HG02970 (cell line): ENCODE results near the gene KCNJ11.
"Not testable (repeated sequence)": the region's sequence is repeated elsewhere in the genome, so short reads cannot be mapped to it uniquely, and the experiment has no call there.

Experiments used
- ATAC-seq: cut with Tn5 transposase; IDR thresholded peaks from one replicate; pipeline ENCODE4 v1.9.1; 2021; ENCODE audit warnings: mild to moderate bottlenecking, moderate library complexity, moderate number of reproducible peaks; ENCODE audit not compliant: unreplicated experiment, low FRiP score

The KCNJ11 gene

DNA sequence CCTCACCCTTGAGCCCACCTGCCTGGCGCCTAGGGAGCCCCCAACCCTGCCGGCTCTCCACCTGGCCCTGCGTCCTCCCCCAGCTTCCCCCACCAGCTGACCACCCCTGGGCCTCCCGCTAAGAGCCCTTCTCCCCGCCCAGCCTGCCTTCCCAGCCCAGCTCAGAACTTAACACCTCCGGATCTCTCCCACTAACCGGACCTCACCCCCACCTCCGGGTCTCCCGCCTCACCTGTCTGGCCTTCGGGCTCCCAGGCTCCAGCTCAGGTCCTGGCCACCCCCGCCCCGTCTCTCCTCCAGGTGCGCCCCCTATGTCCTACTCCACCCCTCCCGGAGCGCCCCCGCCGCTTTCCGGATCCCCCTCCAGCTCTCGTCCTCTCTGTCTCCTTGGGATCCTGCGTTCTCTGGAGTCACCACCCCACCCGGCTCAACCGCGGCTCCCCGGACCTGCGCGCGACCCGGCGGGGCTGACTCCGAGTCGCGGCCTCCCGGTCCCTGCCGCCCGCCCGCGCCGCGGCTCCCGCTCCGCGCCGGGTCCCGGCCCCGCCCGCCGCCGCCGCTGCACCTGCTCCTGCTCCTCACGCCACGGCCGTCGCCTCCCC lies at the start of gene KCNJ11:
Gene KCNJ11, minus strand, starts transcription at position 51 of the 602 bp plus-strand sequence. CDS start 568 bp downstream, outside the sequence.
- ATAC-seq, result peak; percentile 31

DNA sequence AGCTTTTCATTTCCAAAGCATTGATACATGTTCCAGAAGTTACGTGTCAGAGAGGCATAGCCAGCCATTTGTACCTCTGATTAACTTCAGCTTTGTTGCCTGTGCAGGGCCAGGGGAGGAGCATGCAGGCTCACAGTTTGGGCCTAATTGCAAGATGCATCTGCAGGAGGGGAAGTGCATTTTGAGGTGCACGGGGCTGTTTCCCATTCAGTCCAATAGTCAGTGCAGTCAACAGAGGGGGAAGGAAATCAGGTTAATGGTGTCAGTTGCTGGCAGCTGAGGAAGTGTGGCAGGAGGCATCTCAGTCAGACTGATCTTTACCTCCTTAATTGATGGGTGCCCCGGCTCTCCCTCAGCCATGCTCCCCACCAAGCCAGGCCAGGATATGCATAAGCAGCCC lies 48.9 kb upstream of the KCNJ11 start:
- ATAC-seq, result no peak

DNA sequence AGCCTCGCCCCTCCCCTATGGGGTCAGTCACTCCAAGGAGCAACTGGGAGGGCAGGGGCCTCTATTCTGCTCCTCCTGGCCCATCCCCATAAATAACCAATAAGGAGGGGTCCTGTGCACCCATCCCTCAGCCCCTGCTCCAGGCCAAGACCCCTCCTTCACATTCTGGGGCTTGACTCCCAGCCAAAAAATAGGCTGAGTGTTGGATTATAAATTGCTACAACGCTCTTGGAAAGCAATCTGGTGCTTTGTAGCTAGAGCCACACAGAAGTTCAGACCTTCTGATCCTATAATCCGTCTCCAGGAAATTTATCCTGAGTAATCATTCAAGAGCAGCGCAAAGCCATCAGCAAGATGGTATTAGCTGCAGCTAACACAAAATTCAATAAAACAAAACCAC lies 45.6 kb upstream of the KCNJ11 start:
- ATAC-seq, result no peak

DNA sequence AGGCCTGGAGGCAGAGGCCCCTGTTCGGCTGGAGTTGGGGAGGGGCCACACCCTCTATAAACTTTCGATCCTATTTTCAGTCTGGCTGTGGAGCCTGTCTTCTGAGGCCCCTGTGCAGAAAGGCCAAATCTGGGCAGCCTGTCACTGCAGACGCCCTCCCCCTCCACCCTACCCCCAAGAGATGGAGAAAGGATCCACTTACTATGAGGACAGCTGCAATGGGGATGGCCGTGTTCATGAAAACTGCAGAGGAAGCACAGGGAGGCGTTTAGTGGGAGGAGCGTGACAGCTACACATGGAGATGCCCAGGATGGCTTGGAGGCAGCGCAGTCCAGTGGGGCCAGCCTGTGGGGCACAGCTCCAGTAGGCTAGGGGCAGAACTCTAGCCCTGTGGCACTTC lies 43.5 kb upstream of the KCNJ11 start:
- no peak for ATAC-seq

DNA sequence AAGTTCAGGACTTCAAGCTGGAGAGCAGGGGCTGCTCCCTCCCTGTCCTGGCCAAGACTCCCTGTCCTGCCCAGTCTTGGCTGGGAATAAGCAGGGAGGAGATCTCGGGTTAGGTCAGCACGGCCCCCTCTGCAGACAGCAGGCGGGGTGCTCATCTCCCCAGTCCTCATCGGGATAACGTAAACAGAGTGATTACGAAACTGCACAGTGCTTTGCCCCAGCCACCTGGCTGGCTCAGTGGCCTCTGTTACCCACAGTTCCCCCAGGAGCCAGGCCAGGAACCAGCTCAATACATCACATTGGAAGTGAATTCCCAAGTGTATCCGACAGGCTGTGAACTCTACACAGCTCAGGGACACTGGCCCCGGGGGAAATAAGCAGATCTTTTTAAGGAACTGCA lies 42.7 kb upstream of the KCNJ11 start:
- ATAC-seq, result no peak

DNA sequence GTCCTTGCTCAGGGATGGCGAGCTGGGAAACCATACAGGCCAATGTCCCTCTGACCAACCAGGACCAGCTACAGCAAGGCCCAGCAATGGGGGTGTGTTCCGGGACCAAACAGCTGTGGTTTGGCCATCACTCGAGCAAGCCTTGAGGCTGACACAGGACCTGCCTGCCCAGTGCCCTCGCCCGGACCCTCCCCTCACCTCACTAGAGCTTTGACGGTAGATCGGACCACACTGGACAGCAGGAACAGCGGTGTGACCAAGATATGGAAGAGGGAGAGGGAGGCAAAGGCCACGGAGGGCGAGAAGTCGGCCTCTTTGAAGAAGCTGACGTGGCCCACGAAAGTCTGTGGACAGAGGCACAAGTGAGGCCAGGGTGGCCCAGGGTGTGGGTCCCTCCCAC lies 42.2 kb upstream of the KCNJ11 start:
- ATAC-seq, result no peak

DNA sequence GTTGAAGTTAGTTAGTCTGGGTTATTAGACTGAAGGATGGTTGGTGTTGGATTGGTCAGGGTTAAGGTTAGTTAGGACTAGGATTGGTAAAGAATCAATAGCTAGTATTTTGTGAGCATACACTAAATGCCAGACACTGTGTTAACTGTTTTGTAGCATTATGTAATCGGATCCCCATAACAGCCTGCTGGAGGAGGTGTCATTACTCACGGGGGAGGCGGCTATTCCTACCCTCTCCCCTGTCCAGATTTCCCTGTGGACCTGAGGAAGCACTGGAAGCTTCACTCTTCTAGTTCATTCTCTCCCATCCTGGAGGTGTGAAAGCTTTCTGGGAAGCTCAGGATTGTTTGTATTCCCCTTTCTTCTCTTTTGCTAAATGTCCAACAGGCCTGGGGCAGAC lies 40.5 kb upstream of the KCNJ11 start:
- ATAC-seq, result no peak

DNA sequence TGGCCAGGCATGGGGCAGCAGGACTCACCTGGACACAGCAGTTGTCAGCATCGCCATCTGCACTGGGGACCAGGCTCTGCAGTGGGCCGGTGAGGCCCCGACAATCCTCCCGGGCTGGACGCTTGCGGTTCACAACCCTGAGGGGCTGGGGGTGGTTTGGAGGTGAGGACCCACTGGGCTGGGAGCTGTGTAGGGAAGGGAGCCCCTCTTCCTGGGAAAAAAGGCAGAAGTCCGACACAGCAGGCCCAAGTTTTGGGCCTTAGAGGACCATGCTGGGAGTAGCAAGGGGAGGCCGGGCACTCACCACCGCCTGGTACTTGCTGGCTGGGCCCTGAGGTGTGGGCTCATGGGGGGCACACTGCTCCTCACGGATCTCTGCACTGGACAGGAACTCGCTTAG lies 39.8 kb upstream of the KCNJ11 start:
- no peak for ATAC-seq

DNA sequence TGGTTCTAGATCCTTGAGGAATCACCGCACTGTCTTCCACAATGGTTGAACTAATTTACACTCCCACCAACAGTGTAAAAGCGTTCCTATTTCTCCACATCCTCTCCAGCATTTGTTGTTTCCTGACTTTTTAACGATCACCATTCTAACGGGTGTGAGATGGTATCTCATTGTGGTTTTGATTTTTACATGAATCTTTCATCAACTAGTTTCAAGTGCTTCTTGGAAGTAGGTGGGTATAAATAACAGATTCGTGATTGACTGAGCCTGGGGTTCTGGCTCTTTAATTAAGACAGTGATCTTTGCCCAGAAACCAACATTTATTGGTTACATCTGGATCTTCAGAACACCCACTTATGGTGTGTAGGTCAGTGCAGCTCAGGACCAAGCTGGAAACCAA lies 37.8 kb upstream of the KCNJ11 start:
- not testable (repeated sequence) for ATAC-seq

DNA sequence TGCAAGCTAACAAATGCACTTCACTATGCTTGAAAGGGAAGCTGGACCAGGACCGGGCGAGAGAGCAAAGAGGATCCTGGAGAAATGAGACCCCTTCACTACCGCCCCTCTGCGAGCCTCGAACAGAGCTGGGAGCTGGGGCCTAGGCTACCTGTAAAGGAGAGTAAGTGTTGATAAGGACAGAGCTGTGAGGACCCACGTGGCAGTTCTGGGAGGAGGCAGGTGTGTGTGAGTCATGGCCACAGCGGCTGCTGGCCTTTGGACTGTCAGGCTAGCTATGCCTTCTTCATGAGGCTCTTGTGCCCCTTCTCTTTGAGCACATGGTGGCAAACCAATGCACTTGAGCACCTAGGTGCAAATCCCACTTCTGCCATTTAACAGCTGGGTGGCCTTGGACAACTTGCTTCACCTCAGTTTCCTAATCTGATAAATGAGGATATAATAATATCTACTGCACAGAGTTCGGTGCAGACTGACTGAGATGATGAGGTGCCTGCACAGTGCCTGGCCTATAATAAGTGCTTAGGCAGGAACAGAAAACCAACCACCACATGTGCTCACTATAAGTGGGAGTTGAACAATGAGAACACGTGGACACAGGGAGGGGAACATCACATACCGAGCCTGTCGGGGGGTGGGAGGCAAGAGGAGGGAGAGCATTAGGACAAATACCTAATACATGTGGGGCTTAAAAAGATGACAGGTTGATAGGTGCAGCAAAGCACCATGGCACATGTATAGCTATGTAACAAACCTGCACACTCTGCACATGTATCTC lies 35.3 kb upstream of the KCNJ11 start:
- no peak for ATAC-seq

DNA sequence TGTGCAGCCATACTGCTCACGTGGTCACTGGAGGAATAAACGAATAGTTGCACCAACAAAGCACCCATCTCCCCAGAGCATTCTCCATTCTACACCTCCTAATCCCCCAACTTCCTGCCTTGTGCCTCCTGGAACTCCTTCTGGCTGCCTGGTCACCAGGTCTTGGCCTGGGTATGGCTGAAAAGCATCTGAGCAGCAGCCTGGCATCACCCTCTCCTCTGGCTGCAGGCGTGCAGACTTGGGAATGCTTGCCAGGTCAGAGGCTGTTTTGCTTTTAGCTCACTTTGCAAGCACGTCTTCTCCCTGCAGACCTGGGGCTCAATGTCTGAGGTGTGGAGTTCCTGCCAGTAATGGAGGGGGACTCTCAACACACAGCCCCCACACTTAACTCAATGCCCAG lies 33.3 kb upstream of the KCNJ11 start:
- ATAC-seq, result no peak

DNA sequence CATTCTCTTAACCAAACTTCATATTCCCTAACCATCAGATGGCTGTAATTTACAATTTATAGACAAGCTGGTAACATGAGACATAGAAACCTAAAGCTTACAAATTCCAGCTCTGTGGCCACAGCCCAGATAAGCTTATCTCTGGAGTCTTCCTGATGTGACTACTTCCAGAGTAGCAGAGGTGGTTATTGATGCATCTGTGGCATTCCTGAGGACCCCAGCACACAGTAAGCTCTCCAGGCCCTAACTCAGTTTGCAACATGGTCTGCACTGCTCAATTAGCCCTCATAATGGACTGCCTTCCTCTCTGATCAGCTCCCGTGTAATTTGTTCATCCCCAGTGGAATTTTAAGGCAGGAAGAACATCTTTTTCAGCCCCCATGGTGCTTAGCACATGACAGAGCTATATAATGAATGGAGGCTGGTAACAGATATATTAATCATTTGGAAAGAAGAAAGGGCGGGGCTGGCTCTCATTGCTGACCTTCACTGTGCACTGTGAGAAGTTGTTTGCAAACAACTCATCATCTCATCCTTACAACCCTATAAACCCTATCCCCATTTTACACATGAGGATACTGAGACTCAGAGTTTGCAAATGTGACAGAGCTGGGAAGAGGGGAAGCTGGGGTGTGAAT lies 30.1 kb upstream of the KCNJ11 start:
- no peak for ATAC-seq

DNA sequence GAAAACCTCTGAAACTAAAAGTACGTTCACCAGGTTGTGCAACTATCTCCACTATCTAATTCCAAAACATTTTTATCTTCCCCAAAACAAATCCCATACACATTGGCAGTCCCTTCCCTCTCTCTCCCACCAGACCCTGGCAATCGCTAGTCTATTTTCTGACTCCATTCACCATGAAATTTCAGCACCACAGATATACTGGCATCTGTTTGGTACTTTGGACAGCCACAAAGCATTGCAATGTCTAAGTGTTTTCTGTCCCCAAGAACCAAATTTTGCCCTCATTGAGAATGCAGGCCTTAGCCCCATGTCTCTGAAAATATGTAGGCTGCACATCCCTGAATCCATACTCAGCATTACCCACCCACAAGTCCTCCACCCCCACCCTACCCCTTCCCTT lies 28.0 kb upstream of the KCNJ11 start:
- ATAC-seq, result no peak

DNA sequence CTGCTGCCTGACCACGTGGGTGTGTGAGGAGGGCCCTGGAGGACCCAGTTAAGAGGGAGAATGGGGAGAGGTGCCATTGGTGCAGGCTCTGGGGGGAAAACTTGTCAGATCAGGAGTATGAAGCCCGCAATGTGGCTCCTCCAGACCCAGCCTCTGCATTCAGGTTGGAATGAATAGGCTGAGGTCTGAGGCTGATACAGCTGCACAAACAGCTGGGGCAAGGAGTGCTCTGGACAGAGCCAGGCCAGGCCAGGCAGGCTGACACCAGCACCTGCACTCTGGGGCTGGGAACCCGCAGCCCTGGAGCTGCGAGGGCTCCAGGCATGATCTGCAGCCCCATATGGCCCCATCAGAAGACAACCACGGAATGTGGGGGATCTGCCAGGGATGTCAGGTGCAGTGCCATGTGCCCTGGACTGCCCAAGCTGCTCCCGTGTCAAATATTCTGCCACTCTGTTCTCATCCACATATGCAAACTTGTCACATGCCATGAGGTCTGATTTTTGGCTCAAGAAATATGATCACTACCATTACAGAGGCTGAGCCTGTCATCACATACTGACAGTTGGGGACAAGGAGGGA lies 27.2 kb upstream of the KCNJ11 start:
- ATAC-seq, result no peak

DNA sequence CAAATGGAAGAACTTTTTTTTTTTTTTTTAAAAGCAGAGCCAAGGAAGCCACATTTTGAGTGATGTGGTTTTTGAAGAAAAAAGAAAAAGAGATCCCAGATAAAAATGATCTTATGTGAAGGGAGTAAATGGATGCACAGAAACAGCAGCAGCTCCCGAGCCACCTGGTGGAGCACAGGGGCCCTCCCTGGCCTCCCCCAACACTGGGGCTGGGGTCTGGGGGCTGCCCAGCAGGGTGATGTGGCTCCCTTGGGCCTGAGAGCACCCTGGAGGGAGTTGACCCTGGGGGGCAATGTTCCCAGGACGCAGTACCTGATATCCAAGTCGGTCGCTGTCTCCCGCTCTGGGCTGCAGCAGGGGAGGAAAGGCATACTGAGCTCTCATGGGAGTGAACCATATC lies 26.5 kb upstream of the KCNJ11 start:
- ATAC-seq, result no peak

DNA sequence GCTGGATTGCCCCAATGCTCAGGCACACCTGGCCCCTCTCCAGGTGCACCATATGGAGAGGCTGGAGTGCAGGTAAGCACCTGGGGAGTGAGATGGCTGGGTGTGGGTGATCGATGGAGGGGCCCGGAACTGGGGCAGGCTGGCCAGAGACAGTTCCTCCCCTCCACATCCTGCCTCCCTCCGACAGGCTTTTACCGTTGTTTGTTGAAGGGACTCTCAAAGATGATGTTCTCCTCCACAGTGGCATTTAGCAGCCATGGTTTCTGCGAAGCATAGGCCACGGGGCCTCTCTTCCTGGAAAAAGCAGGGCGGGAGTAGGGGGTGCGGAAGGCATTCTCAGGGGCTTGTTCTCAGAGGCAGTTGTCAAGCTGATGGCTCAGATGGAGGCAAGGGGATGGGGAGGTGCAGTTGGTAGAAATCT lies 25.9 kb upstream of the KCNJ11 start:
- no peak for ATAC-seq

DNA sequence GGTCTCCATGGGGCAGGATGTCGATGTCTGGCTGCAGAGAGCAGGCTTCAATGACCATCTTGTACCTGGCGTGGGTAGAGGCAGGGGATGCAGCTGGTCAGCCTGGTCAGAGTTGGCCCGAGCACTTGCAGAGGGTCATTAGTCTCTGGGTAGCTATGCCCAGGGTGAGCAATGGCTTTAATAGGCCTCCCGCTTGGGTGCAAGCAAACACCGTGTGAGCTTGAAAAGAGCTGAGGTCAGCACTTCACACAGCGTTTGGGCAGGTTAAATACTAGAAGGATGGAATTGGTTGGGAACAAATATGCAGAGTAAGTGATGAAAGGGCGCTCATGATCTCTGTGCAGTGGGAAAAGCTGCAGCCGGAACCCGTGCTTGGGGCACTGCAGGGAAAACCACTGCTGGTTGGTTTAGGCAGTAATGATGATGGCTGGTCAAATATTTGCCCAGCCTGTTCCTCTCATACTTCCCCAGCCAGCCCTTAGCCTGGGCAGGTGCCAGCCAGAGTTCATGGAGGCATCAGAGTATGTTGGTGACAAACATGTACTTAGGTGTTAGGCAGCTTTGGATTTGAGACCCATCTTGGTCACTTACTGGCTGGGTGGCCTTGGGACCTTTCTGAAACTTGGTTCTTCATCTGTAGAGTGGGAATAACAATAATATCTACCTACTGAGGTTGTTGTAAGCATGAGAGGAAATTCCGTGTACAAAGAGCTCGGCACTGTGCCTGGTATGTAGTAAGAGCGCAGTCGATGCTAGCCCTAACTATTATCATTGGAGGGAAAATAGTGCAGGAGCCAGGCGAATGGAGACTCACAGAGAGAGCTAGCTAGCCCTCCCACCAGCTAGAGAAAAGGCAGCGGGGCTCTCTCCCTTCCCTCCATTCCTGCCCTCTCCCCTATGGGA lies 25.2 kb upstream of the KCNJ11 start:
- ATAC-seq, result no peak

DNA sequence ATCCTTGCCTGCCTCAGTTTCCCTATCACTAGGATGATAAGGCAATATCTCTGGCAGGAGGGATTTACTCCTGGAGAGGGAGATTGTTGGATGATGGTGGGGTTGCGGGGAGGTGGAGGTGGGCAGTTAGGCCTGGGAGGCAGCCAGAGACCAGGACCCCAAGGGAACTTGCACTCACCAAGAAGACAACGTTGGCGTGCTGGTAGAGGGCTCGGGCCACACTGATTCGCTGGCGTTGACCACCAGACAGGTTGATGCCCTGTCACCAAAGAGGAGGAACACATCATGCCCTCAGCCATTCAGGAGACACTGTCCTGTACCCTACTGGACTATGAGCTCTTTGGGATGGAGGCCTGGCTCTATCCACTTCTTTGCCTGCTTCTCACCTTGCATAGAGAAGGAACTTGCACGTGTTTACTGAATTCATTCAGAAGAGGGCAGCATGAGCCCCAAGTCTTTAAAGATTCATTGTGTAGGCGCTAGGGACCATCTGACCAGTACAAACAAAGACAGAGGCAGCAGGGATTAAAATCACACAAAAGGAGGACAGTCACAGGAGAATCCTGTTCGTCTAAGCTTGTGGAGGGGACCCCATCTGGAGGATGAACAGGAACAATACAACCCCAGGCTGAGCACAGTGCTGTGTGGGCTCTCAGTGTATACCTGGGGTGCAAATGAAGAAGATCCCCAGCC lies 24.2 kb upstream of the KCNJ11 start:
- ATAC-seq, result no peak

DNA sequence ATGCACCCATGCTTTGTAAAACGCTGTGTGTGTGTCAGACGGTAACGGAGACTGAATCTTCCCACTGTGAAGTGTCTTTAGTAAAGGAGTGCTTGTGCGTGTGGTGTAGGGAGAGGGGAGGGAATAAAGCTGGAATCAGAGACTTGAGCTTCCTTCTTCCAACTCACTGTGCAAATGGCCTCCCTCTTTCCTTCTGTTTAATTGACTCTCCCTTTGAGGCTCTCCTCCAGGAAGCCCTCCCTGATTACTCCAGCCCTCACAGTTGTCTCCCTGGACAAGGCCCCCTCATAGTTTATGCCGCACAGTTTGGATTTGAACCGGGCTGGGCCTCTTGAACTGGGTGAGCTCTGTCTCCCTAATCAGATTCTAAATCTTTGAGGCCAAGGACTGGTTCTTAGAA lies 23.0 kb upstream of the KCNJ11 start:
- ATAC-seq, result no peak
